HepG2 (cell line): ENCODE data around the gene UCN3.

Source experiments
- ATF7 ChIP-seq, 2 experiments: fragments of 450-650 bp in 1 of 2; sonication (generic) in 1 of 2; formaldehyde crosslinking in 1 of 2; IDR thresholded peaks; 2 replicates each; pipeline versions ENCODE4 v1.4.0 to v1.6.1; 2016 to 2020; ENCODE audit warnings: antibody characterized with exemption in 1 of 2, mild to moderate bottlenecking in 1 of 2, missing genetic modification reagents in 1 of 2
- ZSCAN29 ChIP-seq: sonication (generic); formaldehyde crosslinking; conservative IDR thresholded peaks from 2 replicates; pipeline ENCODE4 v1.4.0; 2020; ENCODE audit warnings: mild to moderate bottlenecking, missing genetic modification reagents

GRCh38 chr10:5343561-5343960 lies 21.2 kb upstream of the UCN3 start:
- TF ChIP-seq ZSCAN29 (CRISPR knock-in tag), result no peak
- TF ChIP-seq ATF7 (IDR thresholded peaks at IDR 0.05), result no peak
- no peak for TF ChIP-seq ATF7 (CRISPR knock-in tag; IDR thresholded peaks at IDR 0.05)
